NT2/D1 (cell line): ENCODE measurements around the gene ABCA7.

Source experiments
- SUZ12 ChIP-seq: IDR thresholded peaks from 2 replicates; pipeline ENCODE4 v1.6.1; 2011; ENCODE audit not compliant: insufficient read length, insufficient read depth; ENCODE audit errors: extremely low read depth
- YY1 ChIP-seq: IDR thresholded peaks from 2 replicates; pipeline ENCODE4 v1.6.1; 2011; ENCODE audit not compliant: insufficient read length, insufficient read depth
- ZNF274 ChIP-seq: IDR thresholded peaks from 2 replicates; pipeline ENCODE4 v1.6.1; 2011; ENCODE audit warnings: mild to moderate bottlenecking, low read depth, low read length

DNA sequence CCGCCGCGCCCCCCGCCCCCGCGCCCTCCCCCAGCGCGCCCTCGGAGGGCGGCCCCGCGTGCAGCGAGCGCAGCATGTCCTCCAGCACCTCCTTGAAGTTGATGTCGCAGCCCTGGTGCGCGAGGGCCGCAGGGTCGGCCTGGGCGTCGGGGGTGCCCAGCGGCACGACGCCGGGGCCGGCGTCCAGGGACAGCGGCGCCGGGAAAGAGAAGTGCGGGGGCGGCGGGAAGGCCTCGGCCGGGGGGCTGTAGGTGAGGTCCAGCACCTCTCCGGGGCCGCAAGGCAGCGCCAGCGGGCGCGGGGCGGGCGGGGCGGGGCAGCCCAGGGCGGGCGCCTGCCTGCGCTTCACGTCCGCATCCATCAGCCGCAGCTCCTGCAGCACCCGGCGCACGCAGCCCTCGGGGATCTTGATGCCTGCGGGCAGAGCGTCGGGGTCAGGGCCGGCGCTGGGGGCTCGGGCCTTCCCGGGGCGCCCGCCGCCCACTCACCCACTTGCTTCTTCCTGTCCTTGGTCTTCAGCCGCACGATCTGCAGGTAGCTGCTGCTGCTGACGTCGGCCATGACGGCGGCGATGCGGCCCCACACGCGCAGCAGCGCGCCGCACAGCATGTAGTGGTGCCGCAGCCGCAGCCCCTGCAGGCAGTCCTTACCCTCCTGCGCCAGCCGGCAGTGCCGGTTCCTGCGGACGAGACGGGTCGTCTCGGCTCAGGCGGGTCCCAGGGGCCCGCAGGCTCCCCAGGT lies 68.6 kb downstream of the ABCA7 start:
- no peak for TF ChIP-seq ZNF274
- TF ChIP-seq YY1: no peak
- TF ChIP-seq SUZ12: no peak
